Measurements from ENCODE around the gene GTPBP4. TPM values are rescaled to one million over a fixed set of nuclear protein-coding genes. Genes with fewer than 3 reads are reported as not detected.
A peak's percentile ranks its signal among the peaks of the same experiment; 100 is the strongest.

The GTPBP4 gene
- total and polyA plus RNA-seq, 2 donors from 2014 or later, result 18.9 to 37.1 TPM

GRCh38 chr10:1050554-1050953, 62.3 kb downstream of the GTPBP4 start:
- no peak overlapping the region for H3K4me3 ChIP-seq (ENCODE audit: low read length in 3 of 3)
- no peak overlapping the region for H3K9ac ChIP-seq (ENCODE audit: low read length in 3 of 3)
- no peak overlapping the region for H3K27ac ChIP-seq (ENCODE audit: low read depth in 2 of 2, low read length in 2 of 2)
- no peak for TF ChIP-seq CTCF (IDR thresholded peaks at IDR 0.05; ENCODE audit: borderline replicate concordance, extremely low read depth, insufficient read depth)
- intact Hi-C loops (cut with DNase I), result no loop called here
- DNase-seq (peak in 1 of 5 donors; percentile 49), FAIRE-seq (no peak)
- H3K9me3 ChIP-seq (ENCODE audit: control insufficient read depth in 2 of 3, insufficient read depth in 1 of 3, low read length in 3 of 3), result no peaks in the 10 kb centered on the region
- H3K27me3 ChIP-seq (ENCODE audit: control insufficient read depth, insufficient read depth, low read length), result no peaks in the 10 kb centered on the region
- H3K4me1 ChIP-seq (ENCODE audit: control insufficient read depth in 2 of 3, insufficient read depth in 2 of 3, low read depth in 1 of 3, low read length in 3 of 3), result peaks cover 0 to 23% (median 18%) of the 10 kb centered on the region in 3 donors
- peaks cover 0 to 8% (median 5%) of the 10 kb centered on the region in 3 donors for H3K36me3 ChIP-seq (ENCODE audit: control insufficient read depth in 2 of 3, insufficient read depth in 3 of 3, low read length in 3 of 3)

- intact Hi-C loops (cut with DNase I), result no loop called here
- DNase-seq, result no peak
- H3K9me3 ChIP-seq (ENCODE audit: control insufficient read depth in 2 of 3, insufficient read depth in 1 of 3, low read length in 3 of 3), result no peaks in the 10 kb centered on the region
- no peak for FAIRE-seq
- no peaks in the 10 kb centered on the region for H3K27me3 ChIP-seq (ENCODE audit: control insufficient read depth, insufficient read depth, low read length)
- TF ChIP-seq CTCF (IDR thresholded peaks at IDR 0.05; ENCODE audit: borderline replicate concordance, extremely low read depth, insufficient read depth), result no peak
- no peak overlapping the region for H3K9ac ChIP-seq (ENCODE audit: low read length in 3 of 3)
- peaks cover 0 to 8% (median 5%) of the 10 kb centered on the region in 3 donors for H3K36me3 ChIP-seq (ENCODE audit: control insufficient read depth in 2 of 3, insufficient read depth in 3 of 3, low read length in 3 of 3)
- peak overlapping the region in 2 of 3 donors; percentile 86 to 98 for H3K4me3 ChIP-seq (ENCODE audit: low read length in 3 of 3)
- H3K4me1 ChIP-seq (ENCODE audit: control insufficient read depth in 2 of 3, insufficient read depth in 2 of 3, low read depth in 1 of 3, low read length in 3 of 3), result peaks cover 0 to 25% (median 8%) of the 10 kb centered on the region in 3 donors
- no peak overlapping the region for H3K27ac ChIP-seq (ENCODE audit: low read depth in 2 of 2, low read length in 2 of 2)
Measured at GRCh38 chr10:1054684-1055083, 66.5 kb downstream of the GTPBP4 start.

GRCh38 chr10:1056326-1057105, 68.3 kb downstream of the GTPBP4 start, which contains the start of gene WDR37:
Gene WDR37 (plus strand): TSS chr10:1056385. CDS start chr10:1072156, 15,771 bp downstream.
- Histone ChIP-seq H3K4me1 (ENCODE audit: control insufficient read depth in 2 of 3, insufficient read depth in 2 of 3, low read depth in 1 of 3, low read length in 3 of 3) (peaks cover 0 to 23% (median 11%) of the 10 kb centered on the region in 3 donors), H3K27me3 (ENCODE audit: control insufficient read depth, insufficient read depth, low read length) (no peaks in the 10 kb centered on the region), H3K9me3 (ENCODE audit: control insufficient read depth in 2 of 3, insufficient read depth in 1 of 3, low read length in 3 of 3) (no peaks in the 10 kb centered on the region), H3K36me3 (ENCODE audit: control insufficient read depth in 2 of 3, insufficient read depth in 3 of 3, low read length in 3 of 3) (peaks cover 0 to 5% (median 5%) of the 10 kb centered on the region in 3 donors), H3K27ac (ENCODE audit: low read depth in 2 of 2, low read length in 2 of 2) (peak within 1 kb of the TSS; percentile 97 to 98), H3K4me3 (ENCODE audit: low read length in 3 of 3) (peak within 1 kb of the TSS; percentile 86 to 98 (median 90)), H3K9ac (ENCODE audit: low read length in 3 of 3) (peak within 1 kb of the TSS; percentile 77 to 91 (median 82))
- FAIRE-seq, result no peak
- peak; percentile 87 to 96 (median 93) for DNase-seq
- TF ChIP-seq CTCF (IDR thresholded peaks at IDR 0.05; ENCODE audit: borderline replicate concordance, extremely low read depth, insufficient read depth), result no peak
- intact Hi-C loops (cut with DNase I), result no loop called here
